Fibroblast of skin of back (primary cell): ENCODE measurements around the gene PAPSS1.
"Not testable (repeated sequence)": the region's sequence is repeated elsewhere in the genome, so short reads cannot be mapped to it uniquely, and the experiment has no call there.

Source experiments
- DNase-seq: peaks from one replicate; pipeline ENCODE4 v3.0.0-alpha.2; 2013

Gene PAPSS1

DNA sequence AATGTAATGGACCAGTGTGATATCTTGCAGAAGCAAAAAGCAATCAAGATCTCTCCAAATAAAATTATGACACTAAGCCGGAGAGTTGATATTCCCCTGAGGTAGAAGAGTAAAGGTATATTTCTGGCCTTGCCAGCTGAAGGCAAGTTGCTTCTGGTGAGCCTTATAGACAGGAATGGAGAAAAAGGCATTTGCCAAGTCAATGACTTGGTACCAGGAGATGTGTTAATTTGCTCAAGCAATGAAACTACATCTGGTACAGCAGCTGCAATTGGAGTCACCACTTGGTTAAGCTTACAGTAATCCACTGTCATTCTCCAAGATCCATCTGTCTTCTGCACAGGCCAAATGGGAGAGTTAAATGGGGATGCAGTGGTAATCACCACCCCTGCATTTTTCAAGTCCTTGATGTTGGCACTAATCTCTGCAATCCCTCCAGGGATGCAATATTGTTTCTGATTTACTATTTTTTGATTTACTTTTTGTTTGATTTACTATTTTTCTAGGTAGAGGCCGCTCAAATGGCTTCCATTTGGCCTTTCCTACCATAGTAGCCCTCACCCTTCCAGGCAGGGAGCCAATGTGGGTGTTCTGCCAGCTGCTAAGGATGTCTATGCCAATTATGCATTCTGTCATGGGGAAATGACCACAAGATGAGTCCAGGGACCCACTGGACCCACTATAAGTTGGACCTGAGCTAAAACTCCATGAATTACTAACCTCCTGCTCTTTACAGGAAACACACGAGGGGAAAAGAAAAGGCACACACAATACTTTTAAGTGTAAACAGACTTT, 6.3 kb upstream of the PAPSS1 start:
- DNase-seq, result not testable (repeated sequence)

DNA sequence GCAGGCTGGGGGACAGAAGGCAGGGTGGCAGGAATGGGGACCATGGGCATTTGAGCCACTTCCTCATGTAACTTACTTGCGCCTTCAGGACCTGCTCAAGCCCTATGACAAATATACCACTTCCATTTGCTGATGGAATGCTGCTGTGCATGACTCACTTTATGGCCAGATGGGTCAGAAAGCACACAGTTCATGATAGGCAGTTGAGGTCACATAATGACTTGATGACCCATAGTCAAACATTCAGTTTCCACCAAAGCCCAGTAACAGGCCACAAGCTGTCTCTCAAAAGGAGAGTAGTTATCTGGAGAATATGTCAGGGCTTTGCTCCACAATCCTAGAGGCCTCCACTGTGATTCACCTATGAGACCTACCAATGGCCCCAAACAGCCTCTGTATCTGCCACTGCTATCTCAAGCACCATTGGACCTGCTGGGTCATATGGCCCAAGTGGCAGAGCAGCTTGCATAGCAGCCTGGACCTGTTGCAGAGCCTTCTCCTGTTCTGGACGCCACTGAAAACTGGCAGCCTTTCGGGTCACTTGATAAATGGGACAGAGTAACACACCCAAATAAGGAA, 5.3 kb upstream of the PAPSS1 start:
- DNase-seq, result peak; percentile 27

DNA sequence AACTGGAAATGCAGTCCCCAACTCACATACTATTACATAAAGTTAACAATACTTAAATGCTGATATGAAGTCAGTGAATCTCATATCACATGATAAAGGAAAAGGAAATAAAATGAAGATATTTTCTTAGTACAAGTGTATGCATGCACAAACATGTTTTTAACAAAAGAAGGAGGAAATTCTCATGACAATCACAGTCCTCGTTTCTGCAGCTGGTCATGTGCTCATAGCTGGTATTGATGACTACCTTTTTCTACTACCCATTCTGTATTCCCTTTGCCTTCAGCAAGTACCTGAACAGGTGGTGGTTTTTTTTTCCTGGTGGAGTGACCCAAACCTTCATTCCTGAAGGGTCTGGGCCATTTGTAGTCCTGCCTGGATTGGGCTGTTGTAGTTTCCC, 3.3 kb upstream of the PAPSS1 start:
- DNase-seq, result not testable (repeated sequence)

DNA sequence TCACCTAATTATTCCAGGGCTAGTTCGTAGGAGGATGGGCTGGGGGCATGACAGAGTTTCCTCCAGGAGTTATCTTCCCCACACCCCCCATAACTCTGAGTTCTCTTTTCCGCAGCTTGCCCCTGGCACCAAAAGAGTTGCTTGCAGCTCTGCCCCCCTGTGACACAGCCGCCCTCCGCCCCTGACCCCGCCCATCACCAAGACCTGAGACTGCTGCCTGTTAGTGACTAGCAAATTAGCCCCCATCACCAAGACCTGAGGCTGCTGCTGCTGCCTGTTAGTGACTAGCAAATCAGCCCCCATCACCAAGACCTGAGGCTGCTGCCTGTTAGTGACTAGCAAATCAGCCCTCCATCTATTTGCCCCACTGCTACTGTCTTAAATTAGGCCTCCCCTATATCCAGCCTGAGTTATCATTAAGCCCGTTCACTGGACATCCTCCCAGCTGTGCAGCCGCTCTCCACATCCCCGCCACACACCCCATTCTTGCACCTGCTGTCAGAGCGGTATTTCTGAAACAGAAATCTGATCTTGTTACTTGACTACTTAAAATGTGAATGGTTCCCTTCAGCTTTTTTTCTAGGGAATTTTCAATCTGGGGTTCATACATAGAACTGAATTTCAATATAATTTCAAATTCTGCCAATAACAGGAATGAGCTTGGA, 1.5 kb upstream of the PAPSS1 start:
- DNase-seq, result no peak

DNA sequence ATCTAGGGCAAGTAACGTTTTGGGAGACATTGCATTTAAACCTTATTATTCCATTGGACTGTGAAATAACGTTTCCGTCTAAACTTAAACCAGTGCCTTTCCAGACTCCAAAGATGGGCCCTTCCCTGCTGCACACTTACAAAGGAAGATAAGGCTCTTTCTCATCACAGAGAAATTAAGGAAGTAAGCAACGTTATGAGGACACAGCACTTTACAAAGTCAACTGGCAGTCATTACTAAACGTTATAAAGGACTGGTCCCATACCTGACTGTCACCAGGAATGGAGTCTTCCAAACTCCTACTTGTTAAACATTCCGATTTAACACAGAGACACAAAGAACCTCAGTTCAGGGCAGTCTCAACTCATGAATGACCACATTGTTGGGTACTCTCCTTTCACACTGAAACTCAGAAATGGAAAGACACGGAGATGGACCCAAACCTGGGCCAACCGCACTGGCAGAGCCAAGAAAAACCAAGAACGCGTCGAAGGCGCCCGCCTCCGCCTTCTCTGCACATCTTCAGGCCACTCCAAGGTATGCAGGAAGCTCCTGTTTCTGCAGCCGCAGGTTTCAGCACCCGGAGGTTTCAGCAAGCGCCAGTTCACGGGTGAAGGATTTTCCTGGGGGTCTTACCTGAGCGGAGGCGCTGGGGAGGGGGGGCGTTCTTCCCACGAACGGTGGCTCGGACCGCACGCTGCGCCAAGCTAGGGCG, 670 bp downstream of the PAPSS1 start:
- no peak for DNase-seq

DNA sequence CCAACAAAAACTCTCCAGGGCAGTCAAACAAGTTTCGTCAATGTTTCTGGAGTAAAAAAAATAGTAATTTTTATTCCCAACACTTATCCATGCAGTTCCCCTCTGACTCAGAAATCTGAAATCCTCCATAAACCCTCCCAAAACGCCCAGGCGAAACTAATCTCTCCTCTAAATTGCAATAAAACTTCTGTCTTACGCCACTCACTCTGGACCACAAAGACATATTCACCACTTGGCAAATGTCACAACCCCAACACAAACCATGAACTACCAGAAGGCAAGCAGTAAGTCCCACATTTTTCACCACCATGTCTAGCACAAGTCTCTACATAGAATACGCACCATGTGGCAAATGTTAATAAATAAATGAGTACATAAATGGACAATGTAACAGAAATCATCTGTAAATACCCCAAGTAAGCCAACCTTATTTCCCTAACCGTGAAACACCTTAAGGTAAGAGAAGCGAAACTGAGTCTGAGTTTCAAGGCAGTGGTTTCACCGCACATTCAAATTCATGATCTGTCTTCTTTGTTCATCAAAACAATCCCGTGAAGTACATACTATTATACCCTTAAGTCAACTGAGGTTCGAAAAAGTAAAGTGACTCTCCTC, 1.6 kb downstream of the PAPSS1 start:
- no peak for DNase-seq

DNA sequence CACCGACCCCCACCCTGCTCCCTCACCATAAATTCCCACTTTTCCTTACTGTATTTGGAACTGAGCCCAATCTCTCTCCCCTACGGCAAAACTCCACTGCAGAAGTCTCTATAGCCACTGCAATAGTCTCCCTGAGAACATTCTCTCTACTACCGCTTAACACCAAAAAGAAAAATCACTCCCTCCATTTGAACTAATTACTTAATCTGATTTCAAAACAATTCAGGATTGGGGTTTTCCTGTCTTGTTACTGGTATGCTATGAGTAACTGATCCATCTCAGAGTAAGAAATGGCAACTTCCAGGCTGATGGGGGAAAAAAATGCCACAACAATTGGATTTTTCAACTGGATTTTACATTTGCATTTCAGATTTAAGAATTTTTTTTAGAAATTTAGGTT, 5.8 kb downstream of the PAPSS1 start:
- no peak for DNase-seq

DNA sequence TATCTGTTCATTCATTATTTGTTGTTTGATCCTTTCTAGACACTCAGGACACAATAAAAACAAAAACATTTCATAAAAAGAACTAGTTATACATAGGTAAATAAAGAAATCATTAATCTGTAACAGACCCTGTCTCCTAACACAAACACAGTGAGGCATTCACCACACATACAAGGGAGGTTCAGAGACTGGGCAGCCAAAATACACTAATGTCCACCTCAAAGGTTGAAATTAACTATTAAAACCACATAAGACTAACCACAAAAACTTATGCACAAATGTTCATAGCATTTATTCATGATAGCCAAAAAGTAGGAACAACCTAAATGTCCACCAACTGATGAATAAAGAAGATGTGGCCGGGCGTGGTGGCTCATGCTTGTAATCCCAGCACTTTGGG, 7.8 kb downstream of the PAPSS1 start:
- DNase-seq, result no peak

DNA sequence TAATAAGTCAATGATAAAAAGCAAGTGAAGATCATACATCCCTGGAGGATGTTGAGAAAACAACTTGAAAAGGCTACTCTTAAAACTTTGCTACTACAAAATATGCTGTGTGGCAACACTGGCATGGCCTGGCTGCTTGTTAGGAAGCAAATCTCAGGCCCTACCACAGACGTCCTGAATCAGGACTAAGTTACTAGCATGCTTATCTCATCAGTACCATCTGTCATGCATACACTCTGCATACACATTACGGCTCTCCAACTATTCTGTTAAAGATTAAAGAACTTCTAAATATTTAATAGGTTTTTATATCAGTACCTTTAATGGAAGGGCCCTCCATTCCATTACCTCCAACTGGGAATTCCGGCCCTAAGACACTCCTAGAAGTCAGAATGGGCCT, 8.2 kb downstream of the PAPSS1 start:
- DNase-seq, result no peak

DNA sequence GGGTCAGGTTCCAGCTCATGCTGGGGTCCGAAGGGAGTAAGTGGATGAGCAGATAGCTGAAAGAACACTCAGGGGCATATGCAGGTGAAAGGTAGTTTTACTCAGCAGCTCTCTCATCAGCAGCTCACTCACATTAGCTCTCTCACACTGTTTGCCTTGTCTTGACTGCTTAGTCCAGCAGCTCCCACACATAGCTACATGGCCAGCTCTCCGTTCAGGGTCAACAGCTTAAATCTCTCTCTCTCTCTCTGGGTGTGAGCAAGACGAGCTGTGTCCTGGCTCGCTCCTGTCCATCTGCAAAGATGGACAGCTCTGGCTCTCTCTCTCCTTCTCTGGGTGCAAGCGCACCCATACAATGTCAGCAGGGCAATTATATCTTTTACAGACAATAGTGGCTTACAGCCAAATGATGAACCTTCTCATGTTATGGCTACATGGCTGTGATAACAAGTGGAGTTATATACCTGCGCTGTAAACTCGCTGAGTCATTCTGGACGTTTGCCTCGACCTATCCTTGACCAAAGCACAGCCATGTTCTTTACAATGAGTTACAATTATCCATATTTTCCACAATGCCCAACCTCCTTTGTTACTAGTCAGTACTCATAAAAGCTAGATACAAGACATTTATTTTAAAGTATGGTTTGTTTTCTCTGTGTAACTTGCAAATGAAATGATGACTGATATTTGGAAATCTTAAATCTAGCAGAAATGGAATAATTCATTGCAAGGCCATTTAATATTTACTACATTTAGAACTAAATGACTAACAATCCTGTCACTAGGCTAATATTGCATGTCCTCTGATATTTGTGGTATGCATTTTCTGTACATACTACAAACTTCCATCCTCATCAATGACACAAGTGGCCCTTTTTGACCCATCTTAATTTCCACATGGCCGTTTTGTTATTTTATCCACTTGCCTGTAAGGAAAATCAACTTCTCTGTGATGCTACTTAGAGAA, 9.3 kb downstream of the PAPSS1 start:
- no peak for DNase-seq

DNA sequence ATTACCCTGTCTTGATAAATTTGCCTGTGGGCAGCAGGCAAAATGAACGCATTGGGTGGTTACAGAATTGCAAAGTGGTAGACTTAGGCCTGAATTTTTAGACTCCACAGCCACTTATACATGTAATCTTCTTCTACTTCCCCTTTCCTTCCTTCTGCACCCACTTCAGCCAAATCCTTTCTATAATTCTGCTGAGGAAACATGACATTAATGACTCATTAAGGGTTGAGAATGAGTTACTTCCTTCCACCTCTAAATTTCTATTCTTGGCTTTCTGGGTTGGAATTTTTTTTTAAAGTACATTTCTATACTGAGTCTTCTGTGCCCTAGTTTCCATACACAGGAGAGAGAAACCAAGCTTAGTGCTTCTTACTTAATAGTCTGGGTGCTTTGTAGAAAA, 10.1 kb downstream of the PAPSS1 start:
- no peak for DNase-seq

DNA sequence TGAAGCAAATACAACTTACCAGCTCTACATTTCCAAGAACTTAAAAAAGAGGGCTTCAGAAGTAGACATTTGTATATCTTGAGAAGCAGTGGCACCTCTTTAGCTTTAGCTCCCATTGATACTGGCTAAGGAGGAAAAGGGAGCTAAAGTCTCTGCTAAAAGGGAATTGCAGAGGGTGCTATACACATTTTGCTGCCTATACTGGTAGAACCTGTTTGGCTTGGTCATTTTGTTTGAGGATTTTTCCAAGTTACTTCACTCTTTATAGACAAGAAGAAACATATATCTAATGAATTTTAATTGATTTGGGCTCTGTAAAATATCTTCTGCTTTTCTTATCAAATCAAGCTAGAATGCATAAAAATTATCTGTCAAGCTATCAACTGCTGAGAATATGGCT, 11.8 kb downstream of the PAPSS1 start:
- no peak for DNase-seq

DNA sequence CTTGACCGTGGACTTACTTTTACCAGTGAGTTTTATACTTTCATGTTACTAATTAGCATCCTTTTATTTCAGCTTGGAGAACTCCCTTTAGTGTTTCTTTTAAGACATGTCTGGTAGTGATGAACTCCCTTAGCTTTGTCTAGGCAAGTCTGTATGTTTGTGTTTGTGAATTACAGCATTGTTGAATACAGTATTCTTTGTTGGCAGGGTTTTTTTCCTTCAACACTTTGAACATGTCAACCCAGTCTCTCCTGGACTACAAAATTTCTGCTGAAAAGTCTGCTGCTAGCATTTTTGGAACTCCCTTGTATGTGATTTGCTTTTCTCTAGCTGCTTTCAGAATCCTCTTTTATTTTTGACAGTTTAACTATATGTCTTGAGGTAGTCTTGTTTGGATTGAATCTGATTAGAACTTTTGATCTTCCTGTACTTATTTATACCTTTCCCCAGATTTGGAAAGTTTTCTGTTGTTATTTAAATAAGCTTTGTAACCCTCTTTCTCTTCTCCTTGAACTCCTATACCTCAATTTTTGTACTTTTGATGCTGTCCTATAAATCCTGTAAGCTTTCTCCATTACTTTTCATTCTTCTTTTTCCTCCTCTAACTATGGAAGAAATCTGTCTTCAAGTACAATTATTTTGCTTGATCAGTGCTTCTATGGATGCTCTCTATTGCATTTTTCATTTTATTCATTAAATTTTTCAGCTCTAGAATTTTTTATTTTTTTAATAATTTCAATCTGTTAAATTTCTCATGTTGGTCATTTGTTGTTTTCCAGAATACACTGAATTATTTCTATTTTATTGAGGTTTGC, 14.1 kb downstream of the PAPSS1 start:
- no peak for DNase-seq

DNA sequence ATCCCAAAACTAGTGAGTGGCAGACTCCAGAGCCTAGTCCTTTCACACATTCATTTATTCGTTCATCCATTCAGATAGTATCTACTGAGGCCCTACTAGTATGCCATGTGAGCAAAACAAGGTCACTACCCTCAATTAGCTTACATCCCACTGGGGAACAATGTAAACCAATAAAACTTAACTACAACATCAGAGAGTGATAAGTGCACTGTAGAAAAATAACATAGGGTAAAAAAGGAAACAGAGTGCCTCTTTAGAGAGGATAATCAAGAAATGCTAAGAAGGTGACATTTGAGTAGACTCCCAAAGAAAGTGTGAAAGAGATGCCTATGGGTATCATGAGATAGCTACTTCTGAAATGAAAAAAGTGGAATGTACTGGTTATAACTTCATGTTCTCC, 18.5 kb downstream of the PAPSS1 start:
- DNase-seq, result no peak

DNA sequence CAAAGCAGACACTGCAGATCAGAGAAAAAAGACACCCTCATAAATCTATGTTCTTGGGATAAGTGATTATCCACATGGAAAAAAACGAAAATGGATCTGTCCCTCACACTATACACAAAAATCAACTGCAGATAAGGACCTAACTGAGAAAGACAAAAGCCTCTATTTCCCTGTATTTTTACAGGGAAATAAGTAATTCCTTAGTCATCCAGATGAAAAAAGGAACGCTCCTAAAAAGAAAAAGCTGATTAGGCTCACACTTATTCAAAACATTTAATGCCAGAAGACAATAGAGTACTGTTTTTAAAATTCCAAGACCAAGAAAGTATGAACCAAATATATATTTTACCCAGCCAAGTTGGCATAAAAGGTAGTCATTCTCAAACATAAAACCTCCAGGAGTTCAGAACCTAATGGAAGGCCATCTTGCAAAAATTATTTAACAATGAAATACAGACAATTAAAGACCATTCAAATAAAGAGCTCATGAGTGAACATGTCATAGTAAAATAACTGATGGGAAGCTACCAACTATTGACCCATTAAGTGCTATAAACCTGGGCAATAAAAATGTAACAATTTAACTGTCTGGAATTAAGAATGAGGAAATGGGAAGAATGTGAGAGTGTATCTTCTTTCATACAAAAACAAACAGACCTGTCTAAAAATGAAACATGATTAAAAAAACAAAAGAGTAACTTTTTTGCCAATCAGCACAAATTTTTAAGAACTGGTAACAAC, 20.4 kb downstream of the PAPSS1 start:
- DNase-seq, result no peak

DNA sequence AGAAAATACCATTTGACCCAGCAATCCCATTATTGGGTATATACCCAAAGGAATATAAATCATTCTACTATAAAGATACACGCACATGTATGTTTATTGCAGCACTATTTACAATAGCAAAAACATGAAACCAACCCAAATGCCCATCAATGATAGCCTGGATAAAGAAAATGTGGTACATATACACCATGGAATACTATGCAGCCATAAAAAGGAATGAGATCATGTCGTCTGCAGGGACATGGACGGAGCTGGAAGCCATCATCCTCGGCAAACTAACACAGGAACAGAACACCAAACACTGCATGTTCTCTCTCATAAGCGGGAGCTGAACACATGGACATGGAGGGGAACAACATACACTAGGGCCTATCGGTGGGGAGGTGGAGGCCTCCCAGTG, 23.8 kb downstream of the PAPSS1 start:
- not testable (repeated sequence) for DNase-seq

DNA sequence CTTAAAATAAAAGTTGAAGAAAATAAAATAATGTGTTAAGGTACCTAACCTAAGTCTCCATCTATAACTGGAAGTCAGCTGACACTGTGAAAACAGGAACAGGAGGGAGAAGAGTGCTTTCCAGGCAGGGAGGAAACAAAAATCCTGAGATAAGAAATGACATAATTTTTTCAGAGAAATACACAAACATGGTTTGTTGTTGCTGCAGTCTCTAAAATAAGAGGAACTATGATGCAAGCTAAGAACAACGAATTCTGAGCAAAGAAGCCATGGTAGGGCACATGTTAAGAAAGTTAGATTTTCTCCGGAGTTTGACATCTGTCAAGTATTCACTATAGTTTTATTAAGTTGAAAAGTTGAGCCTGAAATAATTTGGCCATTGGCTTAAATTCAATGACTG, 26.9 kb downstream of the PAPSS1 start:
- DNase-seq, result no peak

DNA sequence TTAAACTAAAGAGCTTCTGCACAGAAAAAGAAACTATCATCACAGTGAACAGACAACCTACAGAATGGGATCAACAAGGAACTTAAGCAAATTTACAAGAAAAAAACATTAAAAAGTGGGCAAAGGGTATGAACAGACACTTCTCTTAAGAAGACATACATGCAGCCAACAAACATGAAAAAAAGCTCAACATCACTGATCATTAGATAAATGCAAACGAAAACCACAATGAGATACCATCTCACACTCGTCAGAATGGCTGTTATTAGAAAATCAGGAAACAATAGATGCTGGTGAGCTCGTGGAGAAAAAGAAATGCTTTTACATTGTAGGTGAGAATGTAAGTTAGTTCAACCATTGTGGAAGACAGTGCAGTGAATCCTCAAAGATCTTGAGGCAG, 27.8 kb downstream of the PAPSS1 start:
- DNase-seq, result no peak

DNA sequence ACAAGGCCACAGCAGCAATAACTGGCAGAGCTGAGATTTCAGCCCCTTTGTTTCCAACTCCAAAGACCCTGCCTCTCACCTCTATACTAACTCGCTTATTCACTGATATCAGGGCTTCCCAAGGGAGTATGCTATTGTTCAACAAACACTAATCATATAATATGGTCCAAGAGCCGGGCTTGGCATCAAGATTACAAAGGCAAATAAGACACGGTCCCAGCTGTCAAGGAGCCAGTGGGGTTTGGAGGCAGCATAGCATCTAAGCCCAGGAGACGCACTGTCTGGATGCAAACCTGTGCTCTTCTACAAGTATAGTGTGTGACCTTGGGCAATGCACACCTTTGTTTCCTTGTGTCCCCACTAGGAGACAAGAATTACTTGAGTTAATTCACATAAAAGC, 28.7 kb downstream of the PAPSS1 start:
- DNase-seq, result no peak
